IMR-90 (cell line): Measurements from ENCODE around the gene COLEC11.
A peak's percentile ranks its signal among the peaks of the same experiment; 100 is the strongest.

ENCODE experiments used
- BHLHE40 ChIP-seq: fragments of 150-350 bp; IDR thresholded peaks from 2 replicates; pipeline ENCODE4 v1.6.1; 2016; ENCODE audit warnings: mild to moderate bottlenecking, low read depth, low read length
- CEBPB ChIP-seq: IDR thresholded peaks from 2 replicates; pipeline ENCODE4 v1.6.1; 2012; ENCODE audit warnings: low read depth, low read length, improper control_type of control experiment
- FOS ChIP-seq: fragments of 150-350 bp; IDR thresholded peaks from 2 replicates; pipeline ENCODE4 v1.6.1; 2016; ENCODE audit warnings: low read depth, low read length
- MAFK ChIP-seq: IDR thresholded peaks from 2 replicates; pipeline ENCODE4 v1.6.1; 2012; ENCODE audit warnings: low read depth, low read length, improper control_type of control experiment
- MAZ ChIP-seq: IDR thresholded peaks from 2 replicates; pipeline ENCODE4 v1.6.1; 2012; ENCODE audit warnings: low read depth, mild to moderate bottlenecking, low read length, improper control_type of control experiment, moderate library complexity, borderline replicate concordance
- MXI1 ChIP-seq: IDR thresholded peaks from 2 replicates; pipeline ENCODE4 v1.6.1; 2012; ENCODE audit warnings: low read depth, mild to moderate bottlenecking, low read length, moderate library complexity, borderline replicate concordance
- NFE2L2 ChIP-seq: fragments of 150-350 bp; IDR thresholded peaks from 2 replicates; pipeline ENCODE4 v1.6.1; 2016; ENCODE audit warnings: low read depth, mild to moderate bottlenecking, low read length
- POLR2A ChIP-seq: IDR thresholded peaks from 2 replicates; pipeline ENCODE4 v1.6.1; 2012; ENCODE audit warnings: mild to moderate bottlenecking, low read depth, low read length
- RAD21 ChIP-seq: IDR thresholded peaks from 2 replicates; pipeline ENCODE4 v1.6.1; 2012; ENCODE audit warnings: low read length, improper control_type of control experiment
- RCOR1 ChIP-seq: IDR thresholded peaks from 2 replicates; pipeline ENCODE4 v1.6.1; 2012; ENCODE audit warnings: mild to moderate bottlenecking, low read length, improper control_type of control experiment; ENCODE audit not compliant: insufficient replicate concordance
- SMC3 ChIP-seq: fragments of 150-350 bp; IDR thresholded peaks from 2 replicates; pipeline ENCODE4 v1.6.1; 2016; ENCODE audit warnings: low read depth, mild to moderate bottlenecking, antibody characterized with exemption, low read length, moderate library complexity
- TF ChIP-seq, protein P1 (sequence below): conservative IDR thresholded peaks from 2 replicates; pipeline ENCODE4 v1.5.1; 2012; ENCODE audit warnings: mild to moderate bottlenecking, low read depth, low read length, improper control_type of control experiment
- TF ChIP-seq, protein P2 (sequence below): fragments of 150-350 bp; IDR thresholded peaks from 2 replicates; pipeline ENCODE4 v1.6.1; 2017; ENCODE audit warnings: mild to moderate bottlenecking, antibody characterized with exemption, low read length, low read depth
- TF ChIP-seq, protein P3 (sequence below): fragments of 150-350 bp; IDR thresholded peaks from 2 replicates; pipeline ENCODE4 v1.6.1; 2016; ENCODE audit warnings: low read depth, mild to moderate bottlenecking, low read length, moderate library complexity, borderline replicate concordance

DNA sequence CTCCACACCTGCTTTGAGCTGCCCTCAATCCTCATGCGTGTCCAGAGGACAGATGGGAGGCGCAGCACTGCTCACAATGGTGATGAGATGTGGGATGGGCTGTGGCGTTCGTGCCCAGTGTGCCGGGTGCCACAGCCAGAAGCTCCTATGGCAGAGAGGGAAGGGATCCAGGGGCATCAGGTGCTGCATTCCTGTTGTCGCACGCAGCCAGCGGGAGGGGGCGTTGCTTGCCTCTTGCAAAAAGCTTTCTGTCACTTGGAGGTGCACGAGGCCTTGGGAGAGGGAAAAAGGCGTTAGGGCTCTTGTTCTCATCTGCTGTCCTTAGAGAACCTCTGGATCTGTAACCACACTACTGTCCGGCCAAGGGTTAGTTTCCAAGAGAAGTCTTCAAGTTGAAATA, 33.9 kb downstream of the COLEC11 start:
- no peak for TF ChIP-seq POLR2A
- TF ChIP-seq SMC3, result no peak
- TF ChIP-seq, protein P1, sequence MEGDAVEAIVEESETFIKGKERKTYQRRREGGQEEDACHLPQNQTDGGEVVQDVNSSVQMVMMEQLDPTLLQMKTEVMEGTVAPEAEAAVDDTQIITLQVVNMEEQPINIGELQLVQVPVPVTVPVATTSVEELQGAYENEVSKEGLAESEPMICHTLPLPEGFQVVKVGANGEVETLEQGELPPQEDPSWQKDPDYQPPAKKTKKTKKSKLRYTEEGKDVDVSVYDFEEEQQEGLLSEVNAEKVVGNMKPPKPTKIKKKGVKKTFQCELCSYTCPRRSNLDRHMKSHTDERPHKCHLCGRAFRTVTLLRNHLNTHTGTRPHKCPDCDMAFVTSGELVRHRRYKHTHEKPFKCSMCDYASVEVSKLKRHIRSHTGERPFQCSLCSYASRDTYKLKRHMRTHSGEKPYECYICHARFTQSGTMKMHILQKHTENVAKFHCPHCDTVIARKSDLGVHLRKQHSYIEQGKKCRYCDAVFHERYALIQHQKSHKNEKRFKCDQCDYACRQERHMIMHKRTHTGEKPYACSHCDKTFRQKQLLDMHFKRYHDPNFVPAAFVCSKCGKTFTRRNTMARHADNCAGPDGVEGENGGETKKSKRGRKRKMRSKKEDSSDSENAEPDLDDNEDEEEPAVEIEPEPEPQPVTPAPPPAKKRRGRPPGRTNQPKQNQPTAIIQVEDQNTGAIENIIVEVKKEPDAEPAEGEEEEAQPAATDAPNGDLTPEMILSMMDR, result 0 out of 2 replicates have a peak, but pooled peaks have one; percentile 8
- no peak for TF ChIP-seq MAFK
- TF ChIP-seq, protein P2, sequence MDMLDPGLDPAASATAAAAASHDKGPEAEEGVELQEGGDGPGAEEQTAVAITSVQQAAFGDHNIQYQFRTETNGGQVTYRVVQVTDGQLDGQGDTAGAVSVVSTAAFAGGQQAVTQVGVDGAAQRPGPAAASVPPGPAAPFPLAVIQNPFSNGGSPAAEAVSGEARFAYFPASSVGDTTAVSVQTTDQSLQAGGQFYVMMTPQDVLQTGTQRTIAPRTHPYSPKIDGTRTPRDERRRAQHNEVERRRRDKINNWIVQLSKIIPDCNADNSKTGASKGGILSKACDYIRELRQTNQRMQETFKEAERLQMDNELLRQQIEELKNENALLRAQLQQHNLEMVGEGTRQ, result no peak
- TF ChIP-seq NFE2L2, result no peak
- TF ChIP-seq CEBPB, result no peak
- TF ChIP-seq MXI1, result no peak
- TF ChIP-seq RAD21, result no peak
- TF ChIP-seq FOS, result no peak
- no peak for TF ChIP-seq MAZ
- TF ChIP-seq BHLHE40, result no peak
- TF ChIP-seq RCOR1, result no peak
- TF ChIP-seq, protein P3, sequence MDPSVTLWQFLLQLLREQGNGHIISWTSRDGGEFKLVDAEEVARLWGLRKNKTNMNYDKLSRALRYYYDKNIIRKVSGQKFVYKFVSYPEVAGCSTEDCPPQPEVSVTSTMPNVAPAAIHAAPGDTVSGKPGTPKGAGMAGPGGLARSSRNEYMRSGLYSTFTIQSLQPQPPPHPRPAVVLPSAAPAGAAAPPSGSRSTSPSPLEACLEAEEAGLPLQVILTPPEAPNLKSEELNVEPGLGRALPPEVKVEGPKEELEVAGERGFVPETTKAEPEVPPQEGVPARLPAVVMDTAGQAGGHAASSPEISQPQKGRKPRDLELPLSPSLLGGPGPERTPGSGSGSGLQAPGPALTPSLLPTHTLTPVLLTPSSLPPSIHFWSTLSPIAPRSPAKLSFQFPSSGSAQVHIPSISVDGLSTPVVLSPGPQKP, result no peak
